UCSD-AML1 (cell line): ENCODE measurements around the gene FOXD4L5.
"Not testable (repeated sequence)": the region's sequence is repeated elsewhere in the genome, so short reads cannot be mapped to it uniquely, and the experiment has no call there.

Source experiments
- DNase-seq: peaks from one replicate; lab custom pipeline; 2025; ENCODE audit not compliant: unreplicated experiment; lab: John Stamatoyannopoulos, UW

The FOXD4L5 gene

GRCh38 chr9:65285109-65285508 lies at the start of gene FOXD4L5:
Gene FOXD4L5 (minus strand): TSS chr9:65285209. CDS start chr9:65284377, 832 bp downstream.
- not testable (repeated sequence) for DNase-seq

- not testable (repeated sequence) for DNase-seq
Measured at GRCh38 chr9:65283943-65284342, 1.1 kb downstream of the FOXD4L5 start.

GRCh38 chr9:65282976-65283375 lies 2.0 kb downstream of the FOXD4L5 start:
- DNase-seq: not testable (repeated sequence)
